ENCODE results near the gene UNC79.

The UNC79 gene

DNA sequence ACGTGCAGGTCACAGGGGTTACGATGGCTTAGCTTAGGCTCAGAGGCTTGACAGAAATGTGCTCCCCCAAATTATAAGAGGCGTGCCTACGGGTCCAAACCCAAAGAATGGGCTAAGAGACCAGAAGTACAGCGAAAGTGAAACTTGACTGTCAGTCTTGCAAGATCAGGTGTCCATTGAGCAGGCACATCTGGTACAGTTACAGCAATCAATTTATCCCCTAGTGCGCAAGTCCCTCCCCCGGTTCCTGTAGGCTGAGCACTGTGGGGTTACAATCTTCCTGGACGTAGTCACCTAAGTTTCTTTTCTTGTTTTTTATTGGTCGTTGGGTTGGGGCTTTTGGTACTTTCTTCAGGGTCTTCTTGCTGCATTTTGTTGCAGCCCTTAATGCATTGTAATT, 134.2 kb downstream of the UNC79 start:
- DNase-seq: no peak

DNA sequence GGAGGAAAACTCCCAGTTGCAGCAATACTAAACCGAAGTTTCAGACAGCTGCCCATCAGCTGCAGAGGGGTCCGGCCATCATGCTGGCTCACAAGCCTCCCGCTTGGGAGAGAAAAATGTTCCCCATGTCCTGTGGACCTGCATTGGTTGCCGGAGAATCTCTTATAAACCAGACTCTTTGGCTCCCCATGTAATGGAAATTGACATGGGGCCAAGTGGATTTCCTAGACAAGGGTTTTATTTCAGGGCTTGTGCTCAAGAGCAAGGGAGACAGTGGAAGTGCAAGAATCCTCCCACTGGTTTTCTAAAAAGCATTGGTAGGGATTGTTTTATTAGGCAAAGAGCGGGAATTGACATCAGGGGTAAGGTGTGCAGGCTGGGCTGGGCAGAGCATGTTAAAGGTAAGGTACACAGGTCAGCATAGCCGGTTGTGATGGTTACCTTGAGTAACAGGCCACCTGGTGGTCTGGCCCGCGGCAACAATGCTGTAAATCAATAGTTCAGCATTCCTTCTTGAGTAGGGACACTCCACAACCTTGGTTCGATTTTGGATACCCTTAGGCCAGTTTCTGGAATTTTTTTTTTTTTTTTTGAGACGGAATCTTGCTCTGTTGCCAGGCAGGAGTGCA, 135.4 kb downstream of the UNC79 start:
- DNase-seq: no peak

DNA sequence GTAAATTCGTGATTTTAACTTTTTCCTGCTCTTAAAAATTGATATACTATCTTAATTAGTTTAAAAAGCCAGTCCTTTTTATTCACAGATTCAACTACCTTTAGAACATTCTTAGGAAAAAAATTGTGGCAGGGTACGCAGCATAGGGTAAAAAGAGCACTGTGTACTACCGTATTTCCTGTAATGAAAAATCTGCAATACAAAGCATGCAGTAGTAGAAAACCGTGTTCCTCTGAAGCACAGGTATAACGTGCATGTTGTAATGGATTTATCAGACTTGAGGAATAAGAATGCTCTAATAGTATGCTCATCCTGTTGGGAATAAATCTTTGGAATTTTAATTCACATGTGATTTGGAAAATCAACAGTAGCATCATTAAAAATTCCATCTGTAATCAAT, 140.5 kb downstream of the UNC79 start:
- DNase-seq: no peak

DNA sequence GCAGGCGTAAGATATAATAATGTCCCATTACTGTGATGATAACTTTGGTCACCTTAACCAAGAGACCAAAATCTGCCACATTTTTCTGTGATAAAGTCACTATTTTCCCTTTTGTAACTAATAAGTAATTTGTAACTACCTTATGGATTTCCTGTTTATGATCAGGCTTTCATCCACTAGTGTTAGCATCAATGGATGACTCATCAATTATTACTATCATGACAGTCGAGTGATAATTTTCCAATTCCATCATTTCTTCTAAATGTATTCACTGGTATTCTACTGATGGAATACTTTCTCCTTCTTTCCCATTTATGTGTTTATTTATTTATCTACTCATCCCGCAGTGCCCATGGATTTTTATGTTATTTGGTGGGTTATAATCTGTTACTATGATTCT, 148.4 kb downstream of the UNC79 start:
- no peak for DNase-seq

DNA sequence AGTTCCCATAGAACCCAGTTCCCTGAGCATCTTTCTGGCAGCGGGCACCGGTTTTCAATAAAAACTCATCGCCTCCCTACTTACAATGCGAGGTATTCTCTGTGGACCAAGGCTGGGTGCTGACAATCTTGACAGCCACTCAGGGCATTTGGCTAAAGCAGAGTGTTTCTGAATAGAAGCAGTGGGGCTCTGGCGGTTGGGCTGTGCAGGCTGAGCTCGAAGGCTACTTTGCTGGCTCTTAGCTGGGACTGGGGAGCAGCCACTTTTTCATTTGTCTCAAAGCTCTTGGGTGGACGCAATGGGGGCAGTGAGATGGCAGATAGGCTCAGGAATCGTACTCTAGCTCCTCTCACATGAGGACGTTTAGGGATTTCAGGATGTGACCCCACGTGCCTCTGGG, 151.8 kb downstream of the UNC79 start:
- DNase-seq: no peak

DNA sequence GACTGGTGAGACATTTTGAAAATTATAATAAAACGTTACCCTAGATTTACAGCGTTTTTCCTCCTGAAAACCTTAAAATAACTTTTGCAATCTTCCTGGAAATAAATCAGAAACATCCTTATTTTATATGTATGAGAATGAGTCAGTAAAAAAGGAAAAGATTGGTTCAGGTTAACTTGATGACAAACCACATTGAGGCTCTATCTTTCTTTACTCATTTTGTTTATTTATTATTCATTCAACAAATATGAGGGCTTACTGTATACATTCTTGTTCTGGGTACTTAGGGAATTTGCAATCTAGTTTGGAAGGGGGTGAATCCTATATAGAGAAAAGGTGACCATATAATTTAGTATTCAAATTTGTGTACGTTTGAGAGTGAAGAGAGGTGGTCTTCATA, 156.6 kb downstream of the UNC79 start:
- no peak for DNase-seq

DNA sequence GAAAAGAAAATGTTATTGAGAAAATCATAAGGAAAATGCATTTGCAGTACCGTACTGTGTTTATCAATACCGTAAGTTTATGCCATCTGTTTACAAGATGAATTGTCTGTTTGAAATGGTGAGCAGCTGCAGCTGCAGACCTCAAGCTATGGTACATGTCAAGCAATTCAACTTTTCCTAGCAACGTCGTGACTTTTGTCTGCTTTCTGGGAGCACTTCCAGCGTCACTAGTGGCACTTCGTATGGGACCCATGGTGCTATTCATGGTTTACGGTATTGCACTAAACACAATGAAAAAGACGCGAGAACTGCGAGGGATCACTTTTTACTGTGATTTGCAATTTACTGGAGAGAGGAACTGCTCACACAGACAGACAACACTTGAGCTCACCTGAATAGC, 160.8 kb downstream of the UNC79 start:
- DNase-seq: no peak

DNA sequence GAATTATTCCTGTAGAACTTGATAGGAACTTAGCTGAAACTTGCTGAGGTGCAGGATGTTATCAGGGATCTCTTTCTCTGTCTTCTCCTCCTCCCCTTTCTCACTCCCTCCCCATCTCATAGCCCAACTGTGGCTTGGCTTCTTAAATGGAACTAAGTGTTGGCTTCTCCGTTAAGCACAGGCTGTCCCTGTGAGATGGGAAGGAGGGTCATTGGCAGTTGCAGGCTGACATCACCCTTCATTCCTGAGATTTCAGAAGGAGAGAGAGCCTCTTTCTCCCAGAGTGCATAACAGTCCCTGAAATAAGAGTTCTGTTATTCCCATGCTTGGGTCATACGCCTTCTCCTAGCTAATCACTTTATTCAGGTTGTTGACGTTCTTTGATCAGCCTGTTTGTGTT, 162.0 kb downstream of the UNC79 start:
- DNase-seq: no peak

DNA sequence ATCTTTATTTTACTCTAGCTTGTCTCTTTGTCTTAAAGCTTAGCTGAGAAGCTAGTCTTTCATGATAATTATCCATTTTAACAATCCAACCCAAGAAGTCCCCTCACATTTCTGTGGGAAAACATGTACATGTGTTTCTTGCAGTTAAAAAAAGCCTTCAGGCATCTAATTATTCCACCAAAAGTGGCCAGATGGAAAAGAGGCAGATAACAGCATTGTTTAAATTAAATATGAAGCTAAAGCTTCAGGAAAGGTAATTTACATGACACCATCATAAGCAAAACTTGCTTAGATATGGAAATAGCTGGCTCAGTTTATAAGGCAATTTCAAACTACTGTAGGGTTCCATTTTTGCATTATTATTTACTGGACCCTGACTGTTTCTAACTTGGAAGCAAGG, 175.4 kb downstream of the UNC79 start:
- DNase-seq: no peak

DNA sequence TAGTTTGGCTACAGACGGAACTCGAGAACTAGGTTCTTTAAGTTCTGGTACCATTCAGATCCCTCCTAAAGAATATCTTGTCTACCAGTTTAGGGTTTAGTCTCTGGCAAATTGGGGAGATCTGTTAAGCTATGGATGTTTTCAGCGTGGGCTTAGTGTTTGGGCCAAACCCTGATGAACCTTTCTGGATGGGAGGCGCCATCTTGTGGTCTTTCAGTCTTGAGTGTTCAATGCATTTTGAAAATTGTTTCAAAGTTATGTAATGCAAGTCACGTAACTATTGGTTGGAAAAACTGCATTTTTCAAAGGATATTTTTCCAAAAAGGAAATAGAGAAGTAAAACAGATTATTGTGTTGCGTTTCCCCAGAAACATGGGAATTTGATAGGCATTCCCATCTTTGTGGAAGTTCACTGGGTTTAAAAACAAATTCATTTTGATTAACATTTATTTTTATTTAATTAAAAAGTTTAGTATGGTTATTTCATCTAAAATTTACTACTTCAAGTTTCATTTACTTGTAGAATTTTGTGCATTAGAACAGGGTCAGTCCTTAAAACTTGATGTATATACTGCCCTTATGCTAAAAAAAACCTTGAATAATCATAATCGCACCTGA, 188.5 kb downstream of the UNC79 start:
- DNase-seq: no peak

DNA sequence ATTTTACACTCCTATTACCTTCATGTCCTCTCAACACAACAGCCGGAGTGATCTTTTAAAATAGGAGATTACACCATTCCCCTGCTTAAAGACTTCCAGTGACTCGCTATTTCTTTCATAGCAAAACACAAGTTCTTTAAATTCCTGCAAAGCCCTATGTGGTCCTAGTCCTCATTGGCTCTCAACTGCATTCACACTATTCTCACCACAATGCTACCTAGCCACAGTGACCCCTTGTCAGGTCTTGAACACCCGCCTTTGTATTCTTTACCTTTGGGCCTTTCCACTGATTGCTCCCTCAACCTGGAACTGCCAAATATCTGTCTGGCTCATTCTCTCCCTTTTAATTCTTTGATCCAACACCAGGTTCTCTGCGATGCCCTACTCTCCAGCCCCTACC, 197.3 kb downstream of the UNC79 start:
- no peak for DNase-seq

DNA sequence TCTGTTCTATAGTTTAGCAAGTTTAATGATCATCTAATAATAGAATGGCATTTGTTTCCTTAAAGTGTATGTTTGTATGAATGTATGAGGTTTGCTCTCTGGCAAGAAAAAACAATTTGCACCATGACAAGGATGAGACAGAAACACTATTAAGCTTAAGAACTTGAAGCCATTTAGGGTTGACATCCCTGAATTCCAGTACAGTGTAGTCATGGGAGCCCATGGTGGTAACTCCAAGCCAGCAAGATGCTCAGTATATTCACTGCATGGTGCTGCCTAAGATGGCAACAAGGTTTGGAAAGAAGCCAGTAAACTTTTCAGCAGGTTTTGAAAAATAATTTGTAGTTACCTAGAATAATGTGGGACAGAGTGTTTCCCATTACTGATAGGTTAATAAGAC, 198.9 kb downstream of the UNC79 start:
- DNase-seq: no peak

DNA sequence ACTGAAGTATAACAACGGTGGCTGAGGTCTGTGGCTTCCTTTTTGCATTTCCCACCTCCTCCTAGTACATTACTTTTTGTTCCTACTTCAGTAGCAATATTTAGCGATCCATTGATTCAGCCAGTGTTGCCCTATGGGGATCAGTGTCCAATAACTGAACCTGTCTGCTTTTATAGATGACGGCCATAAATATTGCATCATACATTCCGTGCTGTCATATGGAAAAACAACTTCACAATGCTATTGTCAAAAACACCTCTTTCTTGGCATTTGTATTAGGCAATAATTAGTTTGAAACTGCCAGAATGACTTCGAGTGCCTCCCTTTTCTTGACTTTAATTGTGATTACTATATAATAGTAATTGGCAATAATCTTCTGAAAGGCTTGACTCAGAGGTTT, 208.1 kb downstream of the UNC79 start:
- DNase-seq: no peak

DNA sequence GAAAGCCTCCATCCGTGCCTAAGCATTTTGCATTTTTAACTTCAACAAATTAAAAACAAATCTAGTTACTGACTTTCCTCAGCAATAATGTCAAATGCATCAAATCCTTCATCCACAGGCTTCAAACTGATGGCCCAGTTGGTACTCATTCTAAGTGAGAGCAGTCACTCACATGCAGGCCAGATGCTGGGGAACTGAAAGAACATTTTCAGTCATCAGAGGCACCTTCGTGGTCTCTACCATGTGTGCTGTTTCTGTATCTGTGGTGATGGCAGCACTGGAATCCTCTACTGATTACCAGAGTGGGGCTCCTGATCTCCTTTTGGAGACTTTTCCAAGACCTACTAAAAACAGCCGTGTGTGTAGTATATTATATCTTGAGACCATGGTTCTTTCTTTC, 212.4 kb downstream of the UNC79 start:
- no peak for DNase-seq

DNA sequence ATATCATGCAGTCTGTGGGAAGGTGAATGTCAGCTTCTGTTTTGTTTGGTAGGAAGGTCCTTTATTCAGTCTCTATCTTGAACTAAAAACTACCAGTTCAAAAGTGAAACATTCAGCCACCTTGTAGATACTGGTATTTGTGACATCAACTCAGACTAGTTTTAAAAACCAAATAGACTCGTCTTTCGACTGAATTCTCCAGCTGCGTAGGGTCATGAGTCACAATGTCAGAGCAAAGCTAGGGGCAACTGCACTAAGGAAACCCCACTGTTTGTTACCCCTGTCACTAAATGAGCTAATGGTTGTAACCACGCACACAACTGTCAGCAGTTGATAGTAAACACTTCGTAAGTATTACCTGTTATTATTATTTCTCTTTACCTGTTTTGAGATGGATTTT, 212.9 kb downstream of the UNC79 start:
- no peak for DNase-seq

DNA sequence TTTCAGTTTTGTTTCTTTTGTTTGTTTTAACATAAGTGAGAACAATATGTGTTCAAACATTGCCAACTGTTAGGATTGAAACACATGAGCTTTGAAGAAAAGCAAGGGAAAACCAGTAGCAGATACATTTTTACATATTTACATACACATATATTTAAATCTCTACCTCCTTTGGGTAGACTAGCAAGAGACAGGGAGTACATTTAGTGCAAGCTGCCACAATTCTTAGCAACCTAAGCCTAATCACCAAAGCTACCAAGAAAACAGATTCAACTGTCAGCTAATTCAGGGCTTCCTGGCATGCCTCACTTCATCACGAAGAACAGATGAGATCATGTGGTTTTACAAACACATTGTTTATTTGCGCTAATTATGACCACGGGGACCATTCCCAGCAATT, 214.5 kb downstream of the UNC79 start:
- no peak for DNase-seq

DNA sequence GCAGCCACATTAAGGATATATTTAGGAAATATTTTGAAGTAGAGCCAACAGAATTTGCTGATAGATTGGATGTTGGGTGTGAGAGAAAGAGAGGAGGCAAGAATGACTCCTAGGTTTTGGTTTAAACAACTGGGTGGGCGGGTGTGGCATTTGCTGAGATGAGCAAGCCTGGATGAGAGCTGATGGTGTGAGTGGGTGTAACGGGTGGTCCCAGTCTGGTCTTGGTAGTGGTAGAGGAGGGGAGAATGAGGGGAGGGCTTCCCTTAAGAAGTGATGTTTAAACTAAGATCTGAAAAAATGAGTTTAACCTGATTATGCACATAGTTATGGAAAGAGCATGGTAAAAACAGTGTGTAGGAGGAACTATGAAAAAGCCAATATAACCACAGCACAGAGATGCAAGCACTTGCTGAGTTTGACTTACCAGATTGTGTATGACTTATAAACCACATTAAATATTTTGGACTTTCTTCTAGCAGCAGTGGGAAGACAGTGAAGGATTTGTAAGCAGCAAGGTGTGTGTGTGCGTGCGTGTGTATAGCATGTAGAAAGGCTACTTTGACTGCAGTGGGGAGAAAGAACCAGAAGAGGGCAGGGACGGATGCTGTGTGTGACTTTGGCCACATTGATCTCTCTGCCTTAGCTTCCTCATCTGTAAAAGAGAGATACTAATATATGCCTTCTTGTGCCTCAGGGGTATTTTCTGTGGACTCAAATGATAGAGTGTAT, 217.9 kb downstream of the UNC79 start:
- DNase-seq: no peak

DNA sequence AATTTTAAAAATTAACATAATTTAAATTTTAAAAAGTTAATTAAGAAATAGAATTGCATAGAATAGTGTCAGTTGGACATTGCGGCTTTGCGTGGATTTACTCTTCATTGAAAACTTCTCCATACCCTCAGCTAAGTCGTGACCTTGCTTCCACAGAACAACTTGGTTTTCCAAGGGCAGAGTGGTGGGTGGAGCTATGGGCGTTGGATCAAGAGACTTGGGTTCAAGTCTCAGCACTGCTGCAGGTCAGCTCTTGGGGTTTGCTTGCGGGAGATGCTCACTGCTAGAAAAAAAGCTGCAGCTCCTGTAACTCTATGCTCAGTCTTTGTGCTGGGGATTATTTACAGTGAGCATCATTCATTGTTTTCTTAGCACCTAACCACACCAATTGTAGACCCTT, 223.9 kb downstream of the UNC79 start:
- DNase-seq: no peak

DNA sequence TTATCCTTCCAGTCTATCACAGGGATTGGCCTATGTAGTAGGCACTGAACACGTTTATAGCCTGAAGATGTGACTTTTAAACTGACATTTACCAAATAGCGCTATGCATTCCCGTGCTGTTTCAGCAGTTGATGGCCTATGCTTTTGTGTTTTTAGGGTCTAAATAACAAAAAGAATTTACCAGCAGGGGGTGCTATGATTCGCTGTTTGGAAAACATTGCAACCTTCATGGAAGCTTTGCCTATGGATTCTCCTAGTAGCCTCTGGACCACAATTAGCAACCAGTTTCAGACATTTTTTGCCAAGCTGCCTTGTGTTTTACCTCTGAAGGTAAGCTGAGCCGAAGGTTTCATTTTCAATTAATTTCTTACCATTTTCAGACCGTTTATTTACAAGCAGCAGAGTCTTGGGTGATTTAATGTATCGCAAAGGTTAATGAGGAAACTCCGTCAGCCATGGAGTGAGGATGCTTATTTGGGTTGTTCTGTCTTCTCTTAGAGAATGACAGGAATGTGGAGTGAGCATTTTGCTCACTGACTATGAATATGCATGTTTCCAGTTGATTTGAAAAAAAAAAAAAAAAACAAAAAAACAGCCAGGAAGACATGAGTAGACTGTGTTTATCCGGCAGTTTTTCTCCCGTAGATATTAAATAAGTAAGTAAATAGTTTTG, 224.5 kb downstream of the UNC79 start:
- DNase-seq: no peak

DNA sequence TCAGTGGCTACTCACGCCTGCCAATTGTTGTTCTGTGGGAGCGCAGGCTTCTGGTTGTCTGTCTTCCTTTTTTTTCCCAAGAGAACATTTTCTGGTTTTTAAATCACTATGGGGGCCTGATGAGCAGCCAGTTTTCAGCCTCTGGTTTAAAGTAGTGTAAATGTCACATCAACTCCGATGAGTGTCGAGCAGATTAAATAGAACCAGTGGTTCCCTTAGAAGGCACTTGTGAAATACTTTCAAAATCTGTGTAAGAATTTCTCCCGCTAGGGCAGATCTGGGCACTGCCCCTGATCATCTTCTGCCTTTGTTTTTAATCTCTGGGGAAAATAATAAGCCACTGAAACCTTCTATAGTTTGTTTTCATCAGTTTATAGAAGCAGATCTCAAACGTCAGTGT, 227.1 kb downstream of the UNC79 start:
- DNase-seq: no peak

DNA sequence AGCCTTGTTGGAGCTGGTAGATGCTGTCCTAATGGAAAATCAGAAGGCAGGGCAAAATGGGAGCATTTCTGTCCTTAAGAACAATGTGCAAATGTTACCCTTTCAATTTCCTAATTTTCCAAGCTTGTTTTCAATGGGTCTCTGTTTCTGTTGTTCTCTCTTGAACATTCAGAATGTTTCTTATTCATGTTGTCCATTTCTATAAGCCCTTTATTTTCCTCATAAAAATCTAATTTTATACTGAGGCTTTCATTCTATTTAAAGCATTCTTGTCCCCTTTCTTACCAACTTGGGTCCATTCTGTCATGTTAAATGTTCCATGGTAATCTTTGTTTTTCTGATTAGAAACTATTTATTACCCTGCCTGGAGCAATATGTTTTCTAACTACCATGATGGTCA, 232.6 kb downstream of the UNC79 start:
- DNase-seq: no peak

DNA sequence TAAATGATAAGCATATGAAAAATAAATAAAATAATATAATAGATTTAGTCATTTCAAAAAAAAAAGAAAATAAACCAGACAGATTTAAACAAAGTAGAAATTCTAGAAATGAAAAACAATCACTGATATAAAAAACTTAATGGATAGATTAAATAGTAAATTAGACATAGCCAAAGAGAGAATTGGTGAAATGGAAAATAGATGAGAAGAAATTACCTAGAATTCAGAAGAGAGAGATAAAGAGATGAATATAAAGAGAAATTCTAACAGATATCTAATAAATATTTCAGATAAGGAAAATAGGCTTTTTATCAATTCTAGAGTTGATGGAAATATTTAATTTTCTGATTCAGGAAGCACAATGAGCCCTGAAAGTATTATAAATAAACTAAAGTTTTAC, 234.4 kb downstream of the UNC79 start:
- DNase-seq: no peak

DNA sequence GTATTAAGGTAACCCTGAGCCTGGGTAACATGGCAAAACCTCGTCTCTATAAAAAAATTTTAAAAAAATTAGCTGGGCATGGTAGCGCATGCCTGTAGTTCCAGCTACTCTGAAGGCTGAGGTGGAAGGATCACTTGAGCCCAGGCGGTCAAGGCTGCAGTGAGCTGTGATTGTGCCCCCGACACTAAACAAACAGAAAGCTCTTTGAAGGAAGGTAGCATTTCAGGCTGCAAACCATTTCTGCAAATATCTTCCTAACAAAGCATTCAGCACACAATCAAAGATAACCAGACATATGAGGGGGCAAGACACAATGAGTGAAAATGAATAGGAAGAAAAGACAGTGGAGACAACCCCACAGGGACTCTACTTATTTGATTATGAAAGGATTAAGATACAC, 238.9 kb downstream of the UNC79 start:
- DNase-seq: no peak

DNA sequence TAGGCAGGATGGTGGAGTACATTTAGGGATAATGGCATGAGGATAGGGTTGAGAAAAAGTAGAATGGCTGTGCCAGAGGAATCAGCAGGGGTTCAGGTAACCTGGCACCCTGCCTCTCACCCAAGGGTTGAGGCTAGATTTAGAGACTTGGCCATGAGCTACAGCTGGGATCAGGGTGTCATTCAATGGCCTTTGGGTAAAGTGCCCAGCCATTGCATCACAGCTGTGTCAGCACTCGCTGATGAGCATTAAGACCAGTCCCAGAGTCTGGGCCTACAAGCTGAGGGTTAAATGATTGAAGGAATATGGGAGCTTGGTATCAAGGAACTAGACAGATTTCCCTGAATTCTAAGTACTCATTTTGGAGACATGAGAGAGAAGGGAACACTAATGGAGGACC, 243.6 kb downstream of the UNC79 start:
- DNase-seq: no peak

Data from CD4-positive, alpha-beta T cell treated with Interleukin-15 for 1 hour (primary cell).